ENCODE measurements around the gene MBD3.
"Not testable (repeated sequence)": the region's sequence is repeated elsewhere in the genome, so short reads cannot be mapped to it uniquely, and the experiment has no call there.

MBD3 gene

DNA sequence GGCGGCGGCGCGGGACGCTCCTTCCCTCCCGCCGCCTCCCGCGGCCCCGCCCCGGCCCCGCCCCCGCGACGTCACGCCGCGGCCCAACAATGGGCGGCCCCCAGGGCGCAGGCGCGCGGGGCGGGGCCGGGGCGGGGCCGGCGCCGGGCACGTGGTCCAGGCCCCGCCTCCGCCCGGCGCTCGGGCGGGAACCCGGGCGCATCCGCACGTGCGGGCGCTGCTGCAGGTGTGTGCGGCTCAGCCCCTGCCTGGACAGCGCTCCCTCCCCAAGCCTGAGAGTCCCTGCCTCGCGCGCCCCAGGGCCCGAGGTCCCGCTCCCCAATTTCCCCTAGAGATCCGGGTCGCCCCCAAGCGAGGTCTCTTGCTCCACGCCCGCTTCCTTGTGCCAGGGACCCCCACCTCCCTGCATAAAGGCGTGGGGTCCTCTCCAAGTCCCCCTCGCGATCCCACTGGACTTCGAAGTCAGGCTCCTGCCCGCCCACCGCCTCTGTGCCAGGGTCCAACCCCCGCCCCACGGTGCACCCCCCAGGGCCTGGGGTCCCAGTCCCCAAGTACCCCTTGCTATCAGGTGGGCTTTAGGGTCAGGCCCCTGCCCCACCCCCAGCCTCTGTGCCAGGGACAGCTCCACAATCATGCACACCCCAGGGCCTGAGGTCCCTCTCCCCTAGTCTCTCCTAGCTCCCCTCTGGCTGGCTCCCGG, 24.2 kb downstream of the MBD3 start, which contains the start of gene MEX3D:
MEX3D (minus strand) TSS at position 6 of the 700 bp plus-strand sequence. CDS start 267 bp downstream, outside the sequence.
- DNase-seq, result peak; percentile 76 to 77

DNA sequence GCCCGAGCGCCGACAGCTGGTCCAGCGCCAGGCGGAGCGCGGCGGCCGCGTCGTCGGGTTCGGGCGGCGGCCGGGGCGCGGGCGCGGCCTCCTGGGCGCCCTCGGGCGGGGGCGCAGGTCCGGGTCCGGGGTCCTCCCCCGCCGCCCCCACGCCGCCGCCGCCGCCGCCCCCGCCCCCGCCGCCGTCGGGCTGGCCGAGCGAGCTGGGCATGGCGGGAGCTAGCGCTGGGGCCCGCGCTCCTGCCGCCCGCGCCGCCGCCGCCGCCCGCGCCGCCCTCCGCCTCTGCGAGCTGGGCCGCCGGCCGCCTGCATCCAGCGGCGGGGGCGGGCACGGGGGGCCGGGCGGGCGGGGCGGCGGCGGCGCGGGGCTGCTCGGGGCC, 24.8 kb downstream of the MBD3 start:
- no peak for DNase-seq

DNA sequence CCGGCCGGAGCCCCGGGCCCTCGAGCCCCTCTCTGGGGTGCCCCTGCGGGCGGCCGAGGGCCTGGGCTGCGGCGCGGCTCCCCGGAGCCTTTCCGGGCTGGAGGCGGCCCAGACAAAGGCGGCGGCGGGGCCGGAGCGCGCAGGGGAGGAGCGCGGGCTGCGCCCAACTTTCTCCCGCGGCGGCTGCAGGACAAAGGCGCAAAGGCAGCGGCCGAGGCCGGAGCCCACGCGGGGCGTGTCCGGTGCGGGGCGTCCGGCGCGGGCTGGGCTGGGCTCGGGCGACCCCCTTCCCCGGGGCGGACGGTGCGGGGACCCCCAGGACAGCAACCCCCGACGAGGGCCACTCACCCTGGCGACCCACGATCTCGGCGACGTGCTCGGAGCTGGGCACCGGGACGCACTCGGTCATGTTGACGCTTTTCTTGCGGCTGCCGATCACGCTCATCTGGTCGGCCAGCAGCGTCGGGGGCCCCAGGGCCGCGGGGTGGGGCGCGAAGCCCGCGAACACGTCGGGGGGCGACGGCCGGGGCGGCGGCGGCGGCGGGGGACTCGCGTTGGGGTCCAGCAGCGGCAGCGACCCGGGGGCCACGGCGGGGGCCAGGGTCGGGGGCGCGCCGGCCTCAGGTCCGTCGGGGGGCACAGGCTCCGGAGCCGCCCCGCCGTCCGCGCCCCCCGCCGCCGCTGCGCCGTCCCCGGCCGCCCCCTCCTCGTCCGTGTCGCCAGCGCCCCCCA, 25.4 kb downstream of the MBD3 start:
- no peak for DNase-seq

DNA sequence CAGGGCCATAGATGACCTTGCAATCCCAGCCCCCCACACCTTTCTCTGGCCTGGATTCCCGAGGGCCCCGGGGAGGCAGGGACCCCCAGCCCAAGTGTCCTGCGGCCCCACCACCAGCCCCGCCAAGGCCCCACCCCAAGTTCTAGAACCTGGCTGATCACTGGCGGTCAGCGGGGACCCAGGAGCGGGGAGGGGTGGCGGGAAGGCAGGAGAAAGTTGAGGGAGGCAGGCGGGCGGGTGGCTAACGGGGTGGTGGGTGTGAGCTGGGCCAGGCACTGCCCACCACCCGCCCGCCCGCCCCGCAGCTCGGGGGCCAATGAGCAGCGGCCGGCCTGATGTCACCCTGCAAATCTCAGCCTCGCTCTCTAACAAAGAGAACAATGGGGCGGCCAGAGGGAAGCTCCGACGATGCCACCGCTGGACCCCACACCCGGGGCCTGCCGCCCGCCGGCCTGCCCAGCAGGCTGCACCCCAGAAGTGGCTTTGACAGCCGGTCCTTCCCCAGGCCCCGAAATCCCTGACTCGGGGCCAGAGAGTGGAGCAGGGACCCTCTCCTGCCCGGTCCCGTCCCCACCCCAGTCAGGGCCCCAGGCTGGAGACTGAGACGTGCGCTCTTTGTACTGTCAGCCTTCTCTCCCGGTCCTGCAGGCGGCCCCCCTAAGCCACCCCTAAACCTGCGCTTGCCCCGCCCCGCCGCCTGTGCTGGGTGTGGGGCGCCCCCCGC, 26.1 kb downstream of the MBD3 start:
- DNase-seq, result no peak

DNA sequence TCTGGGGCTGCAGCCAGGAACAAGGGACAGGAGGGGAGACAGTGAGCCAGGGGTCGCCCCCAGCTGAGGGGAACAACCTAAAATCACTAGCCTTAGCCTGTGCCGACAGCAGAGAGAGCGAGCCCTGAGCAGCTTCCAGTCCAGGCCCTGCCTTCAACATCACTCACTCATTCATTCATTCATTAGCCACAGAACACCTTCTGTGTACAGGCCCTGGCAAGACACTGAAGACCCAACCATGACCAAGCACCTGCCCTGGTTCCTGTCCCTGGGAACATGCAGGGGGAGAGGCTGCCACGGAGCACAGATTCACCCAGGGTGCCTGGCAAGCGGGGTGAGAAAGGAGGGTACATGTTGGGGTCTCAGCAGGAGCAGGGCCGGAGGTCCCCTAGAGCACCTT, 29.4 kb downstream of the MBD3 start:
- DNase-seq, result no peak

DNA sequence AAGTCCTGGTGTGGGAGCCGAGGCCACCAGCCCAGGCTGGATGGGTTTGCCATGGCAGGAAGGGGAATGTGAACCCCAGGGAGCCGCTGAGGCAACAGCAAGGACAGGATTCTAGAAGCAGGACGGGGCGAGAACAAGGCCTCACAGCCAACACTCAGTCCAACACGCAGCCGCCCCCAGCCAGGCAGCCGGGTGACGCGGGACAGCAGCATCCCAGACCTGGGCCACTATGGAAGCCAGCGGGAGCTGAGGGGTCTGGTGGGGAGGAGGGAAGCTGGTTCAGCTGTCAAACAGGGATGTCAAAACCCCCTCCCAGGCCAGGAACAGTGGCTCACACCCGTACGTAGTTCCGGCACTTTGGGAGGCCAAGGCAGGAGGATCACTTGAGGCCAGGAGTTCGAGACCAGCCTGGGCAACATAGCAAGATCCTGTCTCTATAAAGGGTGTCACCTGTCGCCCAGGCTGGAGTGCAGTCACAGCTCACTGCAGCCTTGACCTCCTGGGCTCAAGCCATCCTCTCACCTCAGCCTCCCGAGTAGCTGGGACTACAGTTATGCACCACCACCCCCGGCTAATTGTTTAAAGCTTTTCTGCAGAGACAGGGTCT, 31.3 kb downstream of the MBD3 start:
- DNase-seq, result no peak

DNA sequence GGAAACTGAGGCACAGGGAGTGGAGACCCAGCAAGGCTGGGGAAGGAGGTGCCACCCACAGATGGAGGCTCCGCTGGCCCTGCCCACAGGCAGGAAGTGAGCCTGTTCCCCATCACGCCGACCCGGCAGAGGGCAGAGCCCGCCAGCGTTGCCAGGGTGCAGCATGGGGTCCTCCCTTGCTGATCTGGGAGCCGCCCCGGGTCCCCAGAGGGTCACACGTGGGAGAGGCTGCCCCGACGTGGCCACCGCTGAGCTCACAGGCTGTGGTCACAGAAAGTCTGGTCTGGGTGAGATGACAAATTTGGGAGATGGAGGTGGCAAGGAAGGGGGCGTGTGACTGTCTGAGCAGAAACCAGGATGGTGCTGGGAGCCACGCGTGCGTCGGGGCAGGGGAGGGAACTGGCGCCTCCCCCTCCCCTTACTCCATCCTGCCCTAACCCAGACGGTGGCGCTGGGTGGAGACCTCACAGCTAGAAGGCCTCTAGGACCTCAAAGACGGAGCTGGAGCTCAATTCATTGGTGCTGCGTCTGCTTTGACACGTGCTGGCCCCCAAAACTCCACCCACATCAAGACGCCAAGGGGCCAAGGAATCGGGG, 32.3 kb downstream of the MBD3 start:
- no peak for DNase-seq

DNA sequence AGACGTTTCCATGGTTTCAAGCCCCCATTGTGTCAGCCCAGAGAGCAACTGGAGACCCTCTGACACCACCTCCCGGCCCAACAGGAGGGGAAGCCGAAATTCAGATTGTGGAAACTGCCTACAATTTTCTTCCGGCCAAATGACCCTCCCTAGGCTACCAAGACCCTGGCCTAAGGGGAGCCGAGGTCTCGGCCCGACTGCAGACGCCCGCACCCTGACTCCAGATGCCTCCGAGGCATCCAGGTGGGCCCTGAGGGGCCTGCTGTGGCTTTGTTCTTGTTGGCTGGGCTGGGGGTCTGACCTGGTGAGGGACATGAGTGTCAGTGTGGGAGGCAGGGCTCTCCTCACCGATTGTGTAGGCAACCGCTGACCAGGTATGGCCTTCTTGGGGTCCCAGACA, 34.1 kb downstream of the MBD3 start:
- no peak for DNase-seq

DNA sequence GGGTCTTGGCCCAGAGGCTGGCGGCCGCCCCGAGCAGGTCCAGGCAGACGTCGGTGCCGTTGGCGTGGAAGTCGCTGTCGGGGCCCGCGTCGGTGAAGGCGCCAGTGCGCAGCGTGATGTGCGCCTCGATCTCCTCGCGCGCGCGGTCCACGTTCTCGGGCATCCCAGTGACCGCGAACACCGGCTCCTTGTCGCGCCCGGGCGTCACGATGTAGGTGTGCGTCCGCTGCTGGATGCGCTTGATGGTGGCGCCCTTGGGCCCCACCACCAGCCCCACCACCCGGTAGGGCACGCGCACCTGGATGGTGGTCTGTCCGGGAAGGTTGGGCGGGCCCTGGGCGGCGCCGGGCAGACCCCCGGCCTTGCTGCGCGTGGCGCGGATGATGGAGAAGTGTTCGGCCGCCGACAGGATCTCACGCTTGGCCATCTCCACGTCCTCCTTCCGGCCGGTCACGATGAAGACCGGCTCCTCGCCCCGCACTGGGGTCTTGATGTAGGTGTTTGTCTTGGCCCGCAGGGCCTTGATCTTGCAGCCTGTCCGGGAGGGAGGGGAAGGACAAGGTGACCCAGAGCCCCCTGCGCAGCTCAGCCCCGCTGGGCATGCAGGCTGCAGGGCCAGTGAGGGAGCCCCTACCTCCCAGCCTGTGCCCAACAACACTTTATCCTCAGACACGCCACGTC, 36.1 kb downstream of the MBD3 start:
- no peak for DNase-seq

DNA sequence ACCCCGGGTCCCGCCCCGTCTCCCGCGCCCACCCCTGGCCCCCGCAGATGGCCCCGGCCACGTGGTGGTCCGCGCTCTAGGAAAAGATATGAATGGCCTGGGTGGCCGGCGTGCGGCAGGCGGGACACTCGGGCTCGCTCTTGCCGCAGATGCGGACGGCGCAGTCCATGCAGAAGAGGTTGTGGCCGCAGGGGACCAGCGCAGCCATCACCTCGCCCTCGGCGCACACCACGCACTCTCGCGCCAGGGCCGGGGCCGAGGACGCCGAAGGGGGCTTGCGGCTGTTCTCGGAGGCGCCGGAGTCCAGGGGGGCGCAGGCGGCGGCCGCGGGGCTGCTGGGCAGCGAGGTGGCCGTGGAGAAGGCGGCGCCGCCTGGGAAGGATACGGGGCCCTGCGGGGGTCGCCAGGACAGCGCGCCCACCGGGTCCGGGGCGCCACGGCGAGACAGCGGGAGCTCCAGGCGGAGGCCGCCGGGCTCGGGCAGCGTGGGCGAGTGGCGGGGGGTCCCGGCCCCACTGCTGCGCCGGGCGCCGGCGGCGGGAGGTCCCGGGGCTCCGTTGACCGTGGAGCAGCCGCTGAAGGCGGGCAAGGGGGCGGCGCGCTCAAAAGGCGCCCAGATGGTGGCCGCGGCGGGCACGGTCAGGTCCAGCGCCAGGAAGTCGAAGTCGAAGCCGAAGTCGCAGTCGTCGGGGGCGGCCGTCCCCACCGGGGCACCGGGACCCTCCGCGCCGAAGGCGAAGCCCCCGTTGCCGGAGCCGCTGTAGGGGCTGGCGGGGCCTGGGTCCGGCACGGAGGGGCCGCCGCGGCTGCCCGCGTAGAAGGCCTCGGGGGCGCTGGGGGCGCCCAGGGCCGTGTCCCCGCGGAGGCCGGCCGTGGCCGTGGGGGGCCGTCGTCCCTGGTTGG, 36.9 kb downstream of the MBD3 start:
- no peak for DNase-seq

DNA sequence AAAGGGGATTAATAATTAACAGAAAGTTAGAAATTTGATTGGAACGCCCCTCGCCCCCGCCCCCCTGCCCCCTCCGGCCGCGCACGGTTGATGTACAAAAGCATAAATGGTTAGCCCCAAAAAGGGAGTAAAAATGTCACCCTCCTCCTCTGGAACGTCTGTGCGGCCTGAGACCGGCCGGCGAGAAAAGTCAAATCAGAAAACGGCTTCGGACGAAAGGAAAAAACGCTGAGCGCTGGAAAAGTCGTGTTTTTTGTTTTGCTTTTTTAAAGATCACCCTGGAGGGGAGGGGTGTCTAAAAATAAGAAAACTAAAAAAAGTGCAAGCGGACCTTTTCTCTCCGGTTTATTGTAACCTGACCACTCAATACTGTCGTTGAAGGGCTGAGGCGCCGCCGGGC, 37.7 kb downstream of the MBD3 start:
- DNase-seq, result no peak

DNA sequence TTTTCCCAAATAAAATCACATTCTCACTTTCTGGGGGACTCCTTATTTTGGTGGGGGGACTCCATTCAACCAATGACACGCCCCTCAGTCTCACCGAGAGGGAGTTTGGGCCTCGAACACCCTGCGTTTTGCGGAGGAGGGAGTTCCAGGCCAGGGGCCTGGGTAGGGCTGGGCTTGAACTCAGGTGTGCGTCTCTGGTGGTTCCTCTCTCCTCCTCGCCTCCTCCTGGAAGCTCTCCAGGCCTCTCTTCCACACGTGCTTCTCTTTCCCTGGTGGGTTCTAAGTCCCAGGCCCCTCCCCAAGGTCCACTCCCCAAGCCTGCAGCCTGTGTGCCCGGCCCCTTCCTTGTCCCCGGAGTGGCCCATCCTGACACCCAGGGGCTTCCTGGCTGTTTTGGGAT, 39.2 kb downstream of the MBD3 start:
- DNase-seq, result no peak

DNA sequence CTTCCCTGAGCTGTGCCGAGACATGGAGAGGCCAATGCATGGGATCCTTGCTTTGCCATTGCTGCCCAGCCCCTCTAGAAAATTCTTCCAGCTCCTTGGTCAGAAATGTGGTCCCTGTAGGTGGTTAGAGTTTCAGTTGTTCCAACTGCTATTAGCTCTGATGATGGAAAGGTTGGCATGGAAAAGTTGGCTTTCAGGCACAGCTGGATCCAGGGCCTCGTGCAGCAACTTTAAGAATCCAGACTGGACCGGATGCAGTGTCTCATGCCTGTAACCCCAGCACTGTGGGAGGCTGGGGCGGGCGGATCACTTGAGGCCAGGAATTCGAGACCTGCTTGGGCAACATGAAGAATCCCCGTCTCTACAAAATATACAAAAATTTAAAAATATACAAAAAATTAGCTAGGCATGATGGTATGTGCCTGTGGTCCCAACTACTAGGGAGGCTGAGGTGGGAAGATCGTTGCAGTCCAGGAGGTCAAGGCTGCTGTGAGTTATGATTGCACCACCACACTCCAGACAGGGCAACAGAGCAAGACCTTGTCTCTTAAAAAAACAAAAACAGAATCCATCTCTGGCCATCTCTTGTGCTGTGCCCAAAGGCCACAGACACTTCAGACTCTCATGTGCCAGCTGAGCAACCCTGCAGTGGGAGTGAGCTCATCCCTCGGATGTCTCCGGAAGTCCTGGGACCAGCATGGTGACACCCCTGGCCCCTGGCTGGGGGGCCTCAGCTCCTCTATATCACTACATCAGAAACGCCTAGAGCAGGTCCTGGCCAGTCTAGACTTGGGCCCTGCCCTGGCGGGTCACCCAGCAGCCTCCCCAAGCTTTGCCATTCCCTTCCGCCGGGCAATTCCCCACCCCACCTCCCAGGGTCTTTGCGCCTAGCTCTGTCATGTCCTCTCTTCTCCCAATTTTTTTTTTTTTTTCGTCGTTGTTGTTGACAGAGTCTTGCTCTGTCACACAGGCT, 41.3 kb downstream of the MBD3 start:
- no peak for DNase-seq

DNA sequence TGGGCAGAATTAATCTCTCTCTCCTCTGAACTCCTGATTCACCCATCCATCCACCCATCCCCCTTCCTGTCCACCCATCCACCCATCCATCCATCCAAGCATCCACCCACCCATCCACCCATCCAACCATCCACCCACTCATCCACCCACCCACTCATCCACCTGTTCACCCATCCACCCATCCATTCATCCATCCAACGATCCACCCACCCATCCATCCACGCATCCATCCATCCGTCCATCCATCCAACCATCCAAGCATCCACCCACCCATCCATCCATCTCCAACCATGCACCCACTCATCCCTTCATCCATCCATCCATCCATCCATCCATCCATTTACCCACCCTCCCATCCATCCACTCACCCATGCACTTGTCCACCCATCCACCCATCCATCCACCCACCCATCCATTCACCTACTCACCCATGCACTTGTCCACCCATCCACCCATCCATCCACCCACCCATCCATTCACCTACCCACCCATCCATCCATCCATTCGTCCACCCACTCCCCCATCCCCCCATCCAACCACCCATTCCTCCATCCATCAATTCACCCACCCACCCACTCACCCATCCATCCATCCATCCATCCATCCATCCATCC, 43.2 kb downstream of the MBD3 start:
- no peak for DNase-seq

DNA sequence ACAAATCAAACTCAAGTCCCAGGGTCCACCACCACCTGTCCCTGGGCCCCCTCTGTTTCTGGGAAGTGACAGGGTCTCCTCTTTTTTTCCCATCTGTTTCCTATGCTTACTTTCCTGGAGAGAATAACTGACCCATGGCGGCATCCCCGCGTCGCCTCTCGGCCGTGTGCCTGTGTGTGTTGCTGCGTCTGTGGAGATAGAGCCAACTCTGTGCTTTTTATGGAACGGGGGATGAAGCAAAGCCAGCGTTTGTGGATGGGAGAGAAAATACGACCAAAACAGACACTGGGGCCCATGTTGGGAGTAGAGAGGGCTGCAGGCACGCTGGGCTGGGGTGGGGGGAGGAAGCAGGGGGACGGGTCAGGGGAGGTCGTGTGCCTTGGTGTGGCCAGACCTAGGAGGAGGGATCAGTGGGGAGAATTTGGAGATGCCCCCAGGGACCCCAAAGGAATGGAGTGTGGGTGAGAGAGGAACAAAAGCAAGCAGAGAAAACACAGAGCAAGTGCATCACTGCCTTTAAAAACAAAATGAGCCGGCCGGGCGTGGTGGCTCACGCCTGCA, 52.2 kb downstream of the MBD3 start:
- no peak for DNase-seq

DNA sequence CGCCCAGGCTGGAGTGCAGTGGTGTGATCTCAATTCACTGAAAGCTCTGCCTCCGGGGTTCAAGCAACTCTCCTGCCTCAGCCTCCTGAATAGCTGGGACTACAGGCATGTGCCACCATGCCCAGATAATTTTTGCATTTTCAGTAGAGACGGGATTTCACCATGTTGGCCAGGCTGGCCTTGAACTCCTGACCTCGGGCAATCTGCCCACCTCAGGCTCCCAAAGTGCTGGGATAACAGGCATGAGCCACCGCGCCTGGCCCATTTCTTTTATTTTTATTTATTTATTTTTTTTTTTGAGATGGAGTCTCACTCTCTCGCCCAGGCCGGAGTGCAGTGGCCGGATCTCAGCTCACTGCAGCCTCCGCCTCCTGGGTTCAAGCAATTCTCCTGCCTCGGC, 52.9 kb downstream of the MBD3 start:
- DNase-seq, result not testable (repeated sequence)

DNA sequence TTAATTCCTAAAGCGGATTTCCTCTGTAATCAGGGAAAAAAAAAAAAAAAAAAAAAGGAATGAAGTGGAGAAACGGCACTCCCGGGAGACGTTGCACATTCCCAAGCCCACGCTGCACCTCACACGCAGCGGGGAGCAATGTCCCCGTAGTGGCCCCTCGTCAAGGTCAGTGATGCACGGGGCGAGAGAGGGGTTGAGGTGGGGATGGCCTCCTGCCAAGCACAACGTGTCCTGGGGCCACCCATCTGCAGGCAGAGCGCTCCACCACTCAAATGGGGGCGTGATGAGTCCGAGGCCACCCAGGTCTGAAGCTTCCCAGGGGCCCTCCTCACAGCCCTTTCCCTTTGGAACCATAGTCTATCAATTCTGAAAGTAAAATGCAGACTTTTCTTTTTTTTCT, 53.7 kb downstream of the MBD3 start:
- no peak for DNase-seq

DNA sequence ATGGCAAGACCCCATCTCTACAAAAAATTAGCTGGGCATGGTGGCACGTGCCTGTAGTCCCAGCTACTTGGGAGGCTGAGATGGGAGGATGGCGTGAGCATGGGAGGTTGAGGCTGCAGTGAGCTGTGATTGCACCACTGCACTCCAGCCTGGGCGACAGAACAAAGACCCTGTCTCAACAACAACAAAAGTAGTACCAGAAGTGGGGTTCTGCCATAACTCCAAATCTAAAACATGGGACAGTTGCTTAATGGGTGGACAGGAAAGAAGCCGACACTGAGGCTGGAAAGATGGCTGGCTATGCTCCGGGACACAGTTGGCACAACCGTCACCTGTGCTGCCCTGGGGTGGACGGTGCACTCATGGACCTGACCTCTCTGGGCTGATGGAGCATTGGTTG, 57.0 kb downstream of the MBD3 start:
- not testable (repeated sequence) for DNase-seq

DNA sequence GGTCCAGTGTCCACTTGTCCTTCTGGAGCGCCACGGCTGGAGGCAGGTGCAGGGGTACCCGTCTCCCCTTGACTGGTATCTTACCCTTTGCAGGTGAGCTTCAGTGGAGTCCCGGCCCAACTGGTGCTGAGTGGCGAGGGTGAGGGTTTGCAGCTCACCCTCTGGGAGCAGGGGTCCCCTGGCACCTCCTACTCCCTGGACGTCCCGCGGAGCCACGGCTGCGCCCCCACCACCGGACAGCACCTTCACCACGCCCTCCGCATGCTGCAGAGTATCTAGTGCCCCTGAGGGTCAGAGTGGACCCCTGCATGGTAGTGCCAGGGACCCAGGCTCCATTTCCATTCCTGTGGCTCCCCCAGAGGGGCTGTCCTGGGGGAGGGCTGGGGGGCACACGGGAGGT, 57.7 kb downstream of the MBD3 start:
- DNase-seq, result no peak

Measured in activated CD4-positive, alpha-beta T cell treated with anti-CD3 and anti-CD28 coated beads, Interleukin-2, amount 50 U/mL, for 48 hours (primary cell).